Left lung (tissue), 10 donors: ENCODE results near the gene AHCYL1. TPM values are rescaled to one million over a fixed set of nuclear protein-coding genes. Genes with fewer than 3 reads are reported as not detected.
A peak's percentile ranks its signal among the peaks of the same experiment; 100 is the strongest.
"Not testable (repeated sequence)": the region's sequence is repeated elsewhere in the genome, so short reads cannot be mapped to it uniquely, and the experiment has no call there.

Experiments used
- ATAC-seq: fragments of 200-7000 bp; cut with Tn5 transposase; one replicate; pipeline ENCODE4 v1.9.1; 2020; ENCODE audit warnings: moderate library complexity
- DNase-seq, 4 donors: peaks; one replicate each; pipeline ENCODE4 v3.0.0-alpha.2; 2013 to 2020
- H3K27ac ChIP-seq, 2 donors: fragments of 200-600 bp; sonication (generic) in 1 of 2; one replicate each; pipeline versions ENCODE4 v1.5.0 to v1.8.0; 2020 to 2021
- H3K27me3 ChIP-seq, 2 donors: fragments of 200-600 bp; sonication (generic) in 1 of 2; one replicate each; pipeline versions ENCODE4 v1.5.0 to v1.8.0; 2020 to 2021
- H3K36me3 ChIP-seq, 2 donors: fragments of 200-600 bp; sonication (generic) in 1 of 2; one replicate each; pipeline versions ENCODE4 v1.5.0 to v1.8.0; 2020 to 2021
- H3K4me1 ChIP-seq, 2 donors: fragments of 200-600 bp; one replicate each; pipeline ENCODE4 v1.8.0; 2021
- H3K4me3 ChIP-seq, 2 donors: fragments of 200-600 bp; sonication (generic) in 1 of 2; one replicate each; pipeline versions ENCODE4 v1.5.0 to v1.8.0; 2020 to 2021; ENCODE audit warnings: mild to moderate bottlenecking in 1 of 2
- H3K9me3 ChIP-seq, 2 donors: fragments of 200-600 bp; sonication (generic) in 1 of 2; one replicate each; pipeline versions ENCODE4 v1.5.0 to v1.8.0; 2020 to 2021
- intact Hi-C, 2 donors: fragments of 100-400 bp; cut with DNase I; formaldehyde crosslinking; loops; one replicate each; pipeline versions ENCODE4 v1.11.2 to v1.14.2; 2022
- polyA plus RNA-seq, 6 donors: library from polyadenylated mRNA; unstranded; fragments of 120-200 nt; gene quantifications; one replicate each; pipeline ENCODE4 v1.2.1, GENCODE V29; 2013; ENCODE audit not compliant: insufficient read length in 6 of 6
- total RNA-seq, 2 donors: library from RNA; stranded (reverse); fragmentation: NEBNext Ultra II Directional; extraction: Animal tissue kit (Norgen Biotek cat#: 25700); gene quantifications; one replicate each; pipeline ENCODE4 v1.2.1, GENCODE V29; 2021
- TF ChIP-seq, protein P1 (sequence below), 2 donors: fragments of 200-600 bp; sonication (generic) in 1 of 2; IDR thresholded peaks; one replicate each; pipeline versions ENCODE4 v1.5.0 to v1.8.0; 2021; ENCODE audit warnings: antibody characterized with exemption in 2 of 2
- donor health status: DM: no; HTN: yes; CAD: no.
- donor health status: DM: no; HTN: no; CAD: no.

Gene AHCYL1
- total and polyA plus RNA-seq, 8 donors = 73.3 to 116 (median 83.9) TPM

DNA sequence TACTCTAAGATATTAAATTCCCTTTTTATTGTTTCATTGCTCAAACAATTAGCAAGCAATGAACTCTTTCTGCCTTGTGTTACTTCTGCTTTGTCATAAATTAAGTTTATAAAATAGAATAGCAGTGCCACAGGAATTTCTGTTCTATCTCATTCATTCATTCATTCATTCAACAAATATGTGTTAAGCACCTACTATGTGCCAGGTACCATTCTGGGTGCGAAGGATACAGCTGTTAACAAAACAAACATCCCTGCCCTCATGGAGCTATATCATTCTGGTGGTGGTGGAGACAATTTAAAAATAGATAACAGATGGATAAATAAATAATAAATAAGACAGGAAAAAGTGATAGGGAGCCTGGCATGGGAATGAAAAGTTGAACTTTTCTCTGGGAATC, 34.5 kb upstream of the AHCYL1 start:
- H3K4me3 ChIP-seq = no peak overlapping the region
- no peaks in the 10 kb centered on the region for H3K9me3 ChIP-seq
- ATAC-seq (no peak), DNase-seq (no peak)
- intact Hi-C loops = no loop called here
- H3K27ac ChIP-seq = no peak overlapping the region
- H3K36me3 ChIP-seq = no peaks in the 10 kb centered on the region
- H3K4me1 ChIP-seq = peaks cover 0 to 11% of the 10 kb centered on the region in 2 donors
- TF ChIP-seq, protein P1, sequence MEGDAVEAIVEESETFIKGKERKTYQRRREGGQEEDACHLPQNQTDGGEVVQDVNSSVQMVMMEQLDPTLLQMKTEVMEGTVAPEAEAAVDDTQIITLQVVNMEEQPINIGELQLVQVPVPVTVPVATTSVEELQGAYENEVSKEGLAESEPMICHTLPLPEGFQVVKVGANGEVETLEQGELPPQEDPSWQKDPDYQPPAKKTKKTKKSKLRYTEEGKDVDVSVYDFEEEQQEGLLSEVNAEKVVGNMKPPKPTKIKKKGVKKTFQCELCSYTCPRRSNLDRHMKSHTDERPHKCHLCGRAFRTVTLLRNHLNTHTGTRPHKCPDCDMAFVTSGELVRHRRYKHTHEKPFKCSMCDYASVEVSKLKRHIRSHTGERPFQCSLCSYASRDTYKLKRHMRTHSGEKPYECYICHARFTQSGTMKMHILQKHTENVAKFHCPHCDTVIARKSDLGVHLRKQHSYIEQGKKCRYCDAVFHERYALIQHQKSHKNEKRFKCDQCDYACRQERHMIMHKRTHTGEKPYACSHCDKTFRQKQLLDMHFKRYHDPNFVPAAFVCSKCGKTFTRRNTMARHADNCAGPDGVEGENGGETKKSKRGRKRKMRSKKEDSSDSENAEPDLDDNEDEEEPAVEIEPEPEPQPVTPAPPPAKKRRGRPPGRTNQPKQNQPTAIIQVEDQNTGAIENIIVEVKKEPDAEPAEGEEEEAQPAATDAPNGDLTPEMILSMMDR (IDR thresholded peaks at IDR 0.05) = no peak
- H3K27me3 ChIP-seq = no peaks in the 10 kb centered on the region

DNA sequence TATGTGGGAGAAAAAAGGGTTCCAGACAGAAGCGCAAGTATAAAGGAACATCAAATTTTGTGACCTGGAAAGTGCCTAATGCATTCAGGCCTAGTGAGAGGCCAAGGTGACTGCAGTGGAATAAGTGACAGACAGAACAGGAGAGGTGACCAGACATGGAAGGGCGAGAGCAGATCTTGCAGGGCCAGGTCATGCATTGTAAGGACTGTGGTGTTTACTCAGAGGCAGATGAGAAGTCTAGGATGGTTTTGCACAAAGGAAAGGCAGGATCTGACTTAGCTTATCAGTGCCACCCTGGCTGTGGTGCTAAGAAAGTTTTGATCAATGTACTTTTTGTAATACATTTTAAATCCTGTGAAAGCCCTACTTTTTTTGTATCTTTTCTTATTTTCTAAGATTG, 34.1 kb upstream of the AHCYL1 start:
- Histone ChIP-seq H3K4me3 (no peak overlapping the region), H3K4me1 (peaks cover 0 to 11% of the 10 kb centered on the region in 2 donors), H3K36me3 (no peaks in the 10 kb centered on the region), H3K9me3 (no peaks in the 10 kb centered on the region), H3K27ac (no peak overlapping the region), H3K27me3 (no peaks in the 10 kb centered on the region)
- intact Hi-C loops = no loop called here
- DNase-seq = no peak
- ATAC-seq = no peak
- TF ChIP-seq, protein P1 (IDR thresholded peaks at IDR 0.05) = no peak

DNA sequence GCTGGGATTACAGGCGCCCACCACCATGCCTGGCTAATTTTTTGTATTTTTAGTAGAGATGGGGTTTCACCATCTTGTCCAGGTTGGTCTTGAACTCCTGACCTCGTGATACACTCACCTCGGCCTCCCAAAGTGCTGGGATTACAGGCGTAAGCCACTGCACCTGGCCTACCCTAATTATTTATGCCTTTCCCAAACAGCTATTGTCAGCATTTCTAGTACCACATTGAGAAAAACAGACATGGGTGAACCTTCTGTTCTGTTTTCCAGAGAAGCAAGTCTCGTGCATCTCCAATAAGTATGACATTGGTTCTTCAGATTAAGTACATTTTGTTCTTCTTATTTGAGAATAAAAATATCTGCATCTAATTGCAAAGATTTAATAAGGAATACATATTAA, 33.1 kb upstream of the AHCYL1 start:
- H3K27ac ChIP-seq, ATAC-seq, DNase-seq, H3K9me3 ChIP-seq, intact Hi-C loops, H3K4me3 ChIP-seq, H3K36me3 ChIP-seq, H3K27me3 ChIP-seq: not testable (repeated sequence)
- peaks cover 0 to 11% of the 10 kb centered on the region in 2 donors for H3K4me1 ChIP-seq

DNA sequence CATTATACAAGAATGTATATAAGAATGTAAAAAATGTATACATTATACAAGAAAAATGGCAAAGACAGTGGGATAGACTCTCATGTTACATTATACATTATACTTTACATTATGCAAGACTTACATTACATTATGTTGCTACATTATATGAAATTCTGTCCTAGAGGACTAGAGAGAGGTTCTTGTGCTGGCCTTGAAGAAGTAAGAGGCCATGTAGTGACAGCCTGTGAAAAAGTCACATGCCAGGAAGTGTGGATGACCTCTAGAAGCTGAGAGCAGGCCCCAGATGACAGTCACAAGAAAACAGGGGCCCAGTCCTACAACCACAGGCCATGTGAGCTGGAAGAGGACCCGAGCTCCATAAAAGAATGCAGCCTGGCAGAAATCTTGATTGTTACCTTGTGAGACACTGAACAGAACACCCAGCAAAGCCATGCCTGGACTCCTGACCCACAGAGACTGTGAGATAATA, 30.5 kb upstream of the AHCYL1 start:
- DNase-seq = no peak
- Histone ChIP-seq H3K27ac (no peak overlapping the region), H3K9me3 (no peaks in the 10 kb centered on the region), H3K4me3 (no peak overlapping the region), H3K27me3 (no peaks in the 10 kb centered on the region), H3K36me3 (no peaks in the 10 kb centered on the region), H3K4me1 (no peaks in the 10 kb centered on the region)
- TF ChIP-seq, protein P1 (IDR thresholded peaks at IDR 0.05) = no peak
- peak; percentile 41 for ATAC-seq
- intact Hi-C loops = no loop called here

DNA sequence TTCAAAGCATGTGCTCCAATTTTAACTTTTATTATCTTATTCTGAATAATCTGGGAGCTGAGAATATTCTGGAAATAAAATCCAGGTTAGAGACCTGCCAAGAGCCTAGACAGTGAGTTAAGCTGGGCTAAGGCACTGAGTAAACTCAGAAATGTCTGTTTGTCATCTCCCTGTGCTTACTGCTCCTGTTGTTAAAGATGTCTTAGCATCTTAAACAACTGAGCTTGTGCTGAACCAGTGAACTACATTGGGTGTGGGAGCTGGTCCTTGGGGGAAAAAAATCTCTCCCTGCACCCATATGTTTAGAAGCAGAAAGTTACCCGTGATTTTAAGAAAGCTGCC, 25.0 kb upstream of the AHCYL1 start:
- H3K27me3 ChIP-seq = no peaks in the 10 kb centered on the region
- TF ChIP-seq, protein P1 (IDR thresholded peaks at IDR 0.05) = no peak
- intact Hi-C loops = no loop called here
- no peak overlapping the region for H3K4me3 ChIP-seq
- H3K9me3 ChIP-seq = no peaks in the 10 kb centered on the region
- peak overlapping the region; percentile 31 to 62 for H3K27ac ChIP-seq
- no peak for ATAC-seq
- H3K36me3 ChIP-seq = no peaks in the 10 kb centered on the region
- no peaks in the 10 kb centered on the region for H3K4me1 ChIP-seq
- DNase-seq = no peak

DNA sequence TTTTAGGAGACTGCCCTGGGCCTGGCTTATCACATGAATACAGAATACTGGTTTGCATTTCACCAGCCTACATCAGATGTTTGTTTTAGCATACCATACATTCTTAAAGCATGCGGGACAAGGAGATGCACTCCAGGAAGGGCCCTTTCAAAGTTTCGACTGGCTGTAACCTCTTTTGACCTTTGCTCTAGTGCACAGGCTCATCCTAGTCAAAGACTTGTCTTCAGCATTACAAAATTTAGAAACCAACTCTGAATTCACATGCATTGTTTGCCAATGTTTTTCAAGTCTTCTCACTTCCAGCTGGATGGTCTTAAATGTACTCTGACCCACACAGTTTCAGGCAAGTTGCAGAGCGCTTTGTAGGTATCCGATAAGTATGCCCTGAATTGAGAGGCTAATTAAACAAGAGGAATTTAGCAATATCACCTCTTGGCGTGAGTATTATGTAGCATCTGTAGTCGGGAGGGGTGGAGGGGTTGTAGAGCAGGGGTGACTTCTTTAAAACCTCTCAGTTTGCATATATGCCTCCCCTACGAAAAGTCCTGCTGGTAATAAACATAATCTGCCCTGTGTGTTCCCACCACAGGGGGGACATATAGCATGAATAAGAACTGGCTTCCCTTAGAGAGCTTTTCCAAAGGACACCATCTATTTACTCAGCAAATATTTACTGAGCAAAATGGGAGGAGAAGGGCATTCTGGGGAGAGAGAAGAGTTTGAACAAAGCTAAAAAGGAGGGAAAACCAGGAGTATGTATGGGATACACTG, 24.4 kb upstream of the AHCYL1 start:
- DNase-seq (no peak), ATAC-seq (peak; percentile 94)
- Histone ChIP-seq H3K27me3 (no peaks in the 10 kb centered on the region), H3K4me3 (no peak overlapping the region), H3K9me3 (no peaks in the 10 kb centered on the region), H3K36me3 (no peaks in the 10 kb centered on the region), H3K27ac (peak overlapping the region in 1 of 2 donors; percentile 62), H3K4me1 (no peaks in the 10 kb centered on the region)
- TF ChIP-seq, protein P1 (IDR thresholded peaks at IDR 0.05) = no peak
- intact Hi-C loops = no loop called here
